ENCODE results near the gene RHBDD1. TPM values are rescaled to one million over a fixed set of nuclear protein-coding genes. Genes with fewer than 3 reads are reported as not detected.
A peak's percentile ranks its signal among the peaks of the same experiment; 100 is the strongest.

Gene RHBDD1
- total and polyA plus RNA-seq, 12 donors = 4.5 to 57.1 (median 33.7) TPM

DNA sequence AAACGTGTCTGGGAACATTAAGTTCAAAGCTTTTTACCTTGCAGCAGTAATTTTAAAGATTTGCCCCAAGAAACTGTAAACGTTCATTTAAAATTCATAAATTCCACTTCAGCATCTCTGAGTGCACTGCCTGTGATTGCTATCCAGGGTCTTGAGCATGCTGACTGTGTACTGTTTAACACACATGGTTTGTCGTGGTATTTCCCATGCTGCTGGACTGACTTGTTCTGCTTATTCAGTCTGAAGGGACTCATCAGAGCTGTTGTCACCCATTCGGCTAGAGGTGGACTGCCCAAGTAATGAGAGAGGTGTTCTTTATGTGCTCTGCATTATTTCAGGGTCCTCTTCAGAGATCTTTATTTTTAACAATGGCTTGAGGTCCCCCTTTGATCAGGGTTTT, 53.1 kb downstream of the RHBDD1 start:
- intact Hi-C loops (cut with DNase I) = no loop called here
- H3K36me3 ChIP-seq = peaks cover 0 to 7% (median 0%) of the 10 kb centered on the region in 9 donors
- 82 to 84% methylated on average over 4 of the region's 4 CpGs for WGBS, 2 donors
- H3K4me1 ChIP-seq = peaks cover 0 to 8% (median 0%) of the 10 kb centered on the region in 9 donors
- H3K4me3 ChIP-seq = no peak overlapping the region
- ATAC-seq = no peak
- H3K27me3 ChIP-seq = no peaks in the 10 kb centered on the region
- DNase-seq = no peak
- H3K9me3 ChIP-seq = peaks cover 0 to 3% (median 0%) of the 10 kb centered on the region in 11 donors
- H3K27ac ChIP-seq = no peak overlapping the region
- TF ChIP-seq, protein P1, sequence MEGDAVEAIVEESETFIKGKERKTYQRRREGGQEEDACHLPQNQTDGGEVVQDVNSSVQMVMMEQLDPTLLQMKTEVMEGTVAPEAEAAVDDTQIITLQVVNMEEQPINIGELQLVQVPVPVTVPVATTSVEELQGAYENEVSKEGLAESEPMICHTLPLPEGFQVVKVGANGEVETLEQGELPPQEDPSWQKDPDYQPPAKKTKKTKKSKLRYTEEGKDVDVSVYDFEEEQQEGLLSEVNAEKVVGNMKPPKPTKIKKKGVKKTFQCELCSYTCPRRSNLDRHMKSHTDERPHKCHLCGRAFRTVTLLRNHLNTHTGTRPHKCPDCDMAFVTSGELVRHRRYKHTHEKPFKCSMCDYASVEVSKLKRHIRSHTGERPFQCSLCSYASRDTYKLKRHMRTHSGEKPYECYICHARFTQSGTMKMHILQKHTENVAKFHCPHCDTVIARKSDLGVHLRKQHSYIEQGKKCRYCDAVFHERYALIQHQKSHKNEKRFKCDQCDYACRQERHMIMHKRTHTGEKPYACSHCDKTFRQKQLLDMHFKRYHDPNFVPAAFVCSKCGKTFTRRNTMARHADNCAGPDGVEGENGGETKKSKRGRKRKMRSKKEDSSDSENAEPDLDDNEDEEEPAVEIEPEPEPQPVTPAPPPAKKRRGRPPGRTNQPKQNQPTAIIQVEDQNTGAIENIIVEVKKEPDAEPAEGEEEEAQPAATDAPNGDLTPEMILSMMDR (IDR thresholded peaks at IDR 0.05) = no peak

DNA sequence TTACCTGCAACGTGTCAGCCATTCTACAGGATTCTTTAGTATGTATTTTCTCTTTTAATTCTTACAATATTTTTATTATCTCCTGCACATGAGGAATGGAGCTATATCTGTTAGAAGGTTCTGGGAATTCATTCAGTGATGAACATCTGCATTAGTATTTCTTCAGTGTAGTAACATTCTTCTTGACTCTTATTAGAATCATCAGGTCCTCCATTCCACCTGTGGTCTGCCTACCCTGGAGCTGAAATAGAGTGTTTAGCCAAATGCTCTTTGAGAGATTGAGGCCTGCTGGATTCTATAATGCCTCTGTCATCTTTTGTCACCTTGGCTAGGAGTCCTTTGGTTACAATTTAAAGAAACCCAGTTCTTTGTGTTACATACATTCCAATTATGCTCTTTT, 54.4 kb downstream of the RHBDD1 start:
- Histone ChIP-seq H3K4me1 (peaks cover 0 to 8% (median 0%) of the 10 kb centered on the region in 9 donors), H3K27me3 (no peaks in the 10 kb centered on the region), H3K9me3 (peaks cover 0 to 3% (median 0%) of the 10 kb centered on the region in 11 donors), H3K27ac (no peak overlapping the region), H3K4me3 (no peak overlapping the region), H3K36me3 (peaks cover 0 to 7% (median 0%) of the 10 kb centered on the region in 9 donors)
- TF ChIP-seq, protein P1 (IDR thresholded peaks at IDR 0.05) = no peak
- intact Hi-C loops (cut with DNase I) = no loop called here
- WGBS, 2 donors = 93 to 94% methylated on average over 1 of the region's 1 CpG
- no peak for ATAC-seq
- DNase-seq = no peak

DNA sequence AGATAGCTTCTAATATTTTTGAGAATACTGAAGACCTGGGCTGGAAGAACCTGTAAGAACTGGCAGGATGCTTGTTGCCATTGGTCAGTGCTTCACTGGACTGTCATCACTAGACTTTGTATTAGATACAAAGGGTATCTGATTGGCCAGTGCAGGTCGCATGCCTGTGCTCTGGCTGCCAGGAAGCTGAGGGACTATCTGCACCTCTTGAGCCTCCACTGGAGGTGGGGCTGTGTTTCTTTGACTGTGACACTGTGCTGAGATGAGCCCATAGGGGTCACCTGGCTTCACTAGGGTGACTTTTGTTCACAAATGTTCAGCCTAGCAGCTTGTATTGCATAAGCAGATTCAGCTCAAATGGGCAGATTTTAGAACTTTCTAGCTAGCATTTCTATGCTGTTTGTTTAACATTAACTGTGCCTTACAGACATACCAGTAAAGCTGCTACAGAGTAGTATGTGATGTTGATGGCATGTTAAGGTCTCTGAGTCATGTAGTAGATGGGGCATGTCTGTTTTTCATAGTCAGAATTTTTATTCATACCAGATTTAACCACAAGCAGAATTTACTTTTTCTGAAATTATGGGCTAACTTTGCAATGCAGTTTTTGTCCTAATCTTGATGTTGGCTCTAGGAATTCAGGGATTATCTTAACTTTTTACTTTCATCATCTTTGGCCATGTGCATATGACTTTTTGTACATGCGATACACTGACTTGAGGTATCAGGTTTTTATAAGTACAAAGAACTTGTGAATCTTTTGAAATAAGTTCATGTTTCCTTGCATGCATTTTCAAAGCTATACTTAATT, 56.1 kb downstream of the RHBDD1 start:
- WGBS, 2 donors = 63 to 88% methylated on average over 2 of the region's 2 CpGs
- ATAC-seq (peak in 4 of 8 donors; percentile 47 to 69 (median 64)), DNase-seq (no peak)
- H3K27me3 ChIP-seq = no peaks in the 10 kb centered on the region
- H3K4me3 ChIP-seq = no peak overlapping the region
- peaks cover 0 to 14% (median 0%) of the 10 kb centered on the region in 9 donors for H3K36me3 ChIP-seq
- intact Hi-C loops (cut with DNase I) = no loop called here
- peaks cover 0 to 8% (median 0%) of the 10 kb centered on the region in 9 donors for H3K4me1 ChIP-seq
- TF ChIP-seq, protein P1 (IDR thresholded peaks at IDR 0.05) = no peak
- H3K9me3 ChIP-seq = peaks cover 0 to 3% (median 0%) of the 10 kb centered on the region in 11 donors
- no peak overlapping the region for H3K27ac ChIP-seq

DNA sequence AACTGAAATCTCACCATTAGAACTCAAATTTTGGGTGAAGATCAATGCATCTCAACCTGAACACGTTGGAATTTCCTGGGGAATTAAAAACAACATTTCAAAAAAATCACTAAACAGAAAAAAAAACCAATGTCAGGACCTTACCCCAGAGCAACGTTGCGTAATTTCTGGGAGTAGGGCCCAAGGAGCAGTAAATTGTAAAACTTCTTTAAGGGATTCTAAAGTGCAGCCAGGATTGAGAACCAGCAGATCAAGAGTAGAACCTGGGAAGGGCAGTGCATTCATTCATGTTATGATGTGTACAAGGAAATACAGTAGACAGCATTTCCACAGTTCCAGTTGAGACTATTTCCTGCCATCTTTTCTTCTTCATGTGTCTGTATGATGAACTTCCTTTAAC, 56.9 kb downstream of the RHBDD1 start:
- H3K4me1 ChIP-seq = peaks cover 0 to 8% (median 0%) of the 10 kb centered on the region in 9 donors
- H3K36me3 ChIP-seq = peaks cover 0 to 15% (median 0%) of the 10 kb centered on the region in 9 donors
- H3K4me3 ChIP-seq = no peak overlapping the region
- H3K27ac ChIP-seq = no peak overlapping the region
- 73 to 79% methylated on average over 3 of the region's 3 CpGs for WGBS, 2 donors
- peaks cover 0 to 3% (median 0%) of the 10 kb centered on the region in 11 donors for H3K9me3 ChIP-seq
- TF ChIP-seq, protein P1 (IDR thresholded peaks at IDR 0.05) = no peak
- intact Hi-C loops (cut with DNase I) = no loop called here
- DNase-seq = no peak
- H3K27me3 ChIP-seq = no peaks in the 10 kb centered on the region
- ATAC-seq = no peak
